K562 (cell line): ENCODE data around the gene ERGIC1. TPM values are rescaled to one million over a fixed set of nuclear protein-coding genes. Genes with fewer than 3 reads are reported as not detected.
A peak's percentile ranks its signal among the peaks of the same experiment; 100 is the strongest.

Source experiments
- CHD4 ChIP-seq: fragments of 200-600 bp; sonication (generic); IDR thresholded peaks from 3 replicates; pipeline ENCODE4 v1.6.1; 2012; ENCODE audit warnings: low read depth, mild to moderate bottlenecking, mixed read lengths, low read length, inconsistent platforms; ENCODE audit not compliant: insufficient read depth, insufficient replicate concordance, poor library complexity, severe bottlenecking
- DACH1 ChIP-seq: fragments of 450-650 bp; IDR thresholded peaks from 2 replicates; pipeline ENCODE4 v1.6.1; 2018; ENCODE audit not compliant: partially characterized antibody
- FOXK2 ChIP-seq, 2 experiments: fragments of 450-650 bp; IDR thresholded peaks in 1 of 2; conservative IDR thresholded peaks in 1 of 2; 2 replicates each; pipeline ENCODE4 v1.6.1; 2016; ENCODE audit warnings: low read depth in 2 of 2, mild to moderate bottlenecking in 1 of 2
- GTF3C2 ChIP-seq: IDR thresholded peaks from 3 replicates; pipeline ENCODE4 v1.6.1; 2011; ENCODE audit warnings: borderline replicate concordance, mild to moderate bottlenecking, moderate library complexity; ENCODE audit not compliant: insufficient read length; ENCODE audit errors: extremely low read depth
- HCFC1 ChIP-seq: IDR thresholded peaks from 2 replicates; pipeline ENCODE4 v1.6.1; 2012; ENCODE audit warnings: low read depth, low read length, improper control_type of control experiment
- HDAC2 ChIP-seq: fragments of 450-650 bp; IDR thresholded peaks from 2 replicates; pipeline ENCODE4 v1.6.1; 2016; ENCODE audit warnings: mild to moderate bottlenecking
- HMG20A ChIP-seq: fragments of 450-650 bp; formaldehyde crosslinking; conservative IDR thresholded peaks from 2 replicates; pipeline ENCODE4 v1.4.0; 2020; ENCODE audit warnings: mild to moderate bottlenecking, mixed read lengths
- JUNB ChIP-seq: fragments of 450-650 bp; formaldehyde crosslinking; conservative IDR thresholded peaks from 2 replicates; pipeline ENCODE4 v1.4.0; 2020; ENCODE audit warnings: mild to moderate bottlenecking
- MAZ ChIP-seq, 2 experiments: fragments of 450-650 bp in 1 of 2; sonication (generic) in 1 of 2; formaldehyde crosslinking; IDR thresholded peaks in 1 of 2; conservative IDR thresholded peaks in 1 of 2; 2 replicates each; pipeline versions ENCODE4 v1.4.0 to v1.5.0; 2020; ENCODE audit warnings: mild to moderate bottlenecking in 1 of 2, missing genetic modification reagents in 1 of 2
- MXD1 ChIP-seq: fragments of 250-450 bp; sonication (Bioruptor Pico); IDR thresholded peaks from 2 replicates; pipeline ENCODE4 v1.8.0; 2021; ENCODE audit warnings: borderline replicate concordance, mild to moderate bottlenecking, moderate library complexity; ENCODE audit not compliant: poor library complexity, severe bottlenecking
- NR0B1 ChIP-seq: fragments of 450-650 bp; IDR thresholded peaks from one replicate; pipeline ENCODE4 v1.6.1; 2018; ENCODE audit warnings: mild to moderate bottlenecking, moderate library complexity; ENCODE audit not compliant: partially characterized antibody
- TAF1 ChIP-seq: IDR thresholded peaks from 2 replicates; pipeline ENCODE4 v1.6.1; 2011; ENCODE audit warnings: mild to moderate bottlenecking, low read length, moderate library complexity; ENCODE audit not compliant: insufficient read depth, control insufficient read depth, severe bottlenecking; ENCODE audit errors: extremely low read depth
- TARDBP ChIP-seq: fragments of 450-650 bp; IDR thresholded peaks from 2 replicates; pipeline ENCODE4 v1.6.1; 2016
- ZNF347 ChIP-seq: fragments of 450-650 bp; formaldehyde crosslinking; IDR thresholded peaks from 2 replicates; pipeline ENCODE4 v1.4.0; 2020; ENCODE audit warnings: low read depth, mild to moderate bottlenecking, moderate library complexity
- ZNF696 ChIP-seq: fragments of 250-450 bp; sonication (Bioruptor Pico); conservative IDR thresholded peaks from 2 replicates; pipeline ENCODE4 v1.4.0; 2020; ENCODE audit warnings: mild to moderate bottlenecking, moderate library complexity
- ZNF766 ChIP-seq: fragments of 200-800 bp; sonication (Bioruptor generic); conservative IDR thresholded peaks from 2 replicates; pipeline ENCODE4 v1.6.1; 2016; ENCODE audit warnings: missing genetic modification characterization, missing compliant biosample characterization
- ZZZ3 ChIP-seq: fragments of 450-650 bp; IDR thresholded peaks from 2 replicates; pipeline ENCODE4 v1.6.1; 2016; ENCODE audit warnings: antibody characterized with exemption, mild to moderate bottlenecking, moderate library complexity
- polyA plus RNA-seq, 8 experiments: library from polyadenylated mRNA; depleted of rRNA in 4 of 8; stranded (reverse) in 5 of 8; unstranded in 3 of 8; fragments of >200 nt; fragmentation: Nextera tagmentation in 2 of 8; fragmentation: Illumina TruSeq in 1 of 8; extraction: Ambion mirVana in 2 of 8; extraction: Trizol in 1 of 8; gene quantifications; 2 replicates each; pipeline versions ENCODE4 v1.2.1 to v1.2.3, GENCODE V29; 2011 to 2014; ENCODE audit warnings: inconsistent platforms in 1 of 8, missing spikeins in 1 of 8
- total RNA-seq, 7 experiments: library from RNA; depleted of rRNA in 6 of 7; stranded (reverse); fragments of >200 nt in 6 of 7; fragmentation: Illumina TruSeq in 2 of 7; extraction: Trizol in 2 of 7; gene quantifications; 2 replicates each; pipeline versions ENCODE4 v1.2.1 to v1.2.3, GENCODE V29; 2011 to 2021; ENCODE audit warnings: low replicate concordance in 1 of 7

Gene ERGIC1
- total and polyA plus RNA-seq, 9 of the 15 experiments (the other 6 are each of a cell fraction or from before 2014, with no cell fraction given): 5.5 to 68.4 (median 36.4) TPM

- TF ChIP-seq DACH1: no peak
- TF ChIP-seq CHD4: no peak
- TF ChIP-seq ZNF766 (CRISPR knock-in tag): no peak; the same call in none of the 2 replicates
- TF ChIP-seq ZZZ3: no peak
- TF ChIP-seq MAZ (CRISPR knock-in tag; conservative IDR thresholded peaks at IDR 0.05 in 1 of 2, IDR thresholded peaks at IDR 0.05 in 1 of 2): peak; percentile 72 to 90
- peak; percentile 74; the same call in 1 of the 2 replicates for TF ChIP-seq TARDBP
- peak; percentile 95 to 96 for TF ChIP-seq FOXK2 (conservative IDR thresholded peaks at IDR 0.05 in 1 of 2, IDR thresholded peaks at IDR 0.05 in 1 of 2; ENCODE audit: low read depth in 2 of 2)
- TF ChIP-seq HCFC1: 0 out of 2 replicates have a peak, but pooled peaks have one; percentile 7
- 0 out of 2 replicates have a peak, but pooled peaks have one; percentile 6 for TF ChIP-seq HDAC2
- peak; percentile 82 for TF ChIP-seq TAF1
- no peak for TF ChIP-seq MXD1 (CRISPR knock-in tag)
- no peak for TF ChIP-seq ZNF696 (CRISPR knock-in tag)
- TF ChIP-seq JUNB (CRISPR knock-in tag): no peak
- no peak for TF ChIP-seq NR0B1
- no peak for TF ChIP-seq GTF3C2
- TF ChIP-seq ZNF347 (CRISPR knock-in tag): no peak
- no peak for TF ChIP-seq HMG20A (CRISPR knock-in tag)
Measured at GRCh38 chr5:172983542-172984243, 149.6 kb downstream of the ERGIC1 start, which contains the start of gene ATP6V0E1 (continued).
